HuH-7.5 (cell line): Measurements from ENCODE around the gene CSTF3.

ENCODE experiments used
- DNase-seq: peaks from one replicate; pipeline ENCODE4 v3.0.0; 2011; ENCODE audit warnings: low spot score

Gene CSTF3

DNA sequence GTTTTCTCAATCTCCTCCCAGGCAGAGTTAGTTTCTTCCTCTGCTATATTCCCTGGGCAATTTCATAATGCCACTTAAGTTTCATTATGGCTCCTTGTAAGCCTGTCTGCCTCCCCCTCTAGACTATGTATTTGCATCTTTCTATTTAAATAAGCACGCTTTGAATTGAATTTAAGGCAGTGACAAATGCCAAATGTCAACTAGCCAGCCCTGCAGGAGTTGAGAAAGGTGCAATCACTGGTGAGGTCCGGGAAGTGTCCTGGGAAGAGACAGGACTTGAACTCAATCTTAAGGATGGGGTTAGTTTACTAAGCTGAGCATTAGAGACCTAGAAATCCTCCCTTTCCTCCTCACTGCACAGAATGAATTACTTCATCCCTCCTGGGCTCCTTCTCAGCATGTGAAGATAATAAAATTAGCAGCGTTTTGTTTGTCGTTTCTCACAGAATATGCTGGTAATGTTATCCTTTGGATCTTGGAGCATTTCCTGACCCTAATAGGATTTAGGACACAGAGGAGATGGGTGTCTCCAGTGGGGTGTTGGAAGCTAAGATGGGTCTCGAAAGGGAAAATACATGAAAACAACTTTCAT lies 120.3 kb downstream of the CSTF3 start:
- no peak for DNase-seq

- no peak for DNase-seq
Measured at GRCh38 chr11:33040033-33040861, 121.0 kb downstream of the CSTF3 start.

DNA sequence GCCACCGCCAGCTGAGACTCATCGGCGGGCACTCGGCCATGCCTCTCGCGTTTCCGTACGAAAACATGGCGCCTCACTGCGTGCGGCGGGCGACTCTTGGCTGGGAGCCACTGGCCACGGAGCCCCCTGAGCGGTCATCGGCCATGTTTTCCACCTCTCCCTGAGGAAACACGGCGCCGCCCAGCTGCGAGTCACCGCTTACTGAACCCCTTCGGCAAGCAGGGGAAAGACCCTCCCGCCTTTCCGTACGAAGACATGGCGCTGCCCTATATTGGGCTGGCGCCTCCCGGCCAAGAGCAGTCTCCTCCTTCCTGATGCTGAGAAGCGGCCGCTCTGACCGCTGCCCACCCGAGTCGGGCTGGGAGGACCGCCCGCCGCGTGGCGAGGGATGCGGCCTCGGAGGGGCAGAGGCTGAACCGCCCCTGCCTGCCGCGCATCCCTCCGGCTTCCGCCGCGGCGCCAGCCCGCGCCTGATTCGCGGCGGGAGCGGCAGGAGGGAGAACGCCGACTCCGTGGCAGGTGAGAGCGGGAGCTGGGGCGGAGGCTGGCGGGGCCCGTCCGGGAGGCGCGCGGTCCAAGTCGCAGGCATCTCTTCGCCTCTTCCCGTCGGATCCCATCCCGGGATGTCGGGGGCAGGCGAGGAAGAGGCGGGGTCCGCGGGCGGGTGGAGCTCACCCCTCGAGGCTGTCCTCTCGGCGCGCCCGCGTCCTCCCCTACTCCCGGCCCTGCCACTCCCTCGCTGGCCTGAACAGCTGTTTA lies 121.8 kb downstream of the CSTF3 start, which contains the start of gene TCP11L1:
Gene TCP11L1, plus strand, starts transcription at position 299 of the 759 bp plus-strand sequence. CDS start 4,202 bp downstream, outside the sequence.
- DNase-seq, result peak; percentile 53

DNA sequence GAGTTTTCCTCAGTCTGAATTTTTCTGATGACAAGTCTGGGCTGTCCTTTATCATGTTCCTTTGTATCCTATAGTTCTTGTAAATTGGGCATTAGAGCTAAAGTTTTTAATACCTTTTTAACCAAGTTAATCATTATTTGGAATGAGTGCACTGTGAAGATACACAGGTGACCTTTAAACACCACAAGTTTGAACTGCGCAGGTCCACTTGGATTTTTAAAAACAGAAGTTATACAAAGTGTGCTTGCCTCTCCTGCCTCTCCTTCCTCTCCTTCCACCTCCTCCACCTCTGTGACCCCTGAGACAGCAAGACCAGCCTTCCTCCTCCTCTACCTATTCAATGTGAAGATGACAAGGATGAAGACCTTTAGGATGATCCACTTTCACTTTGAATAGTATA lies 126.3 kb downstream of the CSTF3 start:
- DNase-seq, result no peak
